ENCODE results near the gene ABLIM1. TPM values are rescaled to one million over a fixed set of nuclear protein-coding genes. Genes with fewer than 3 reads are reported as not detected.

The ABLIM1 gene
- polyA plus RNA-seq, 1 donor from 2014 or later: 10.1 TPM

GRCh38 chr10:114501650-114502049 is 156.4 kb downstream of the ABLIM1 start:
- Histone ChIP-seq H3K9ac (ENCODE audit: low read length) (no peak overlapping the region), H3K79me2 (replicated peaks; ENCODE audit: insufficient read depth, low read length) (no peaks in the 10 kb centered on the region), H3K27ac (ENCODE audit: low read length) (no peak overlapping the region), H3K4me3 (ENCODE audit: low read length) (no peak overlapping the region), H2AFZ (ENCODE audit: low read depth, low read length) (no peak overlapping the region), H3K27me3 (ENCODE audit: insufficient read depth, low read depth, low read length) (no peaks in the 10 kb centered on the region), H3F3A (ENCODE audit: insufficient read depth, low read length, poor library complexity, severe bottlenecking) (no peaks in the 10 kb centered on the region), H3K4me2 (ENCODE audit: low read length) (no peak overlapping the region), H3K9me3 (ENCODE audit: low read length) (no peaks in the 10 kb centered on the region), H3K36me3 (ENCODE audit: insufficient read depth, low read length) (no peaks in the 10 kb centered on the region), H4K20me1 (ENCODE audit: insufficient read depth) (no peaks in the 10 kb centered on the region), H3K9me2 (ENCODE audit: insufficient read depth, low read length) (no peaks in the 10 kb centered on the region)
- TF ChIP-seq REST (IDR thresholded peaks at IDR 0.05; ENCODE audit: borderline replicate concordance): no peak
- no peak for TF ChIP-seq SMC3 (conservative IDR thresholded peaks at IDR 0.05; ENCODE audit: poor library complexity)
- TF ChIP-seq MXI1 (conservative IDR thresholded peaks at IDR 0.05; ENCODE audit: poor library complexity, severe bottlenecking): no peak

GRCh38 chr10:114500643-114501042 is 157.4 kb downstream of the ABLIM1 start:
- Histone ChIP-seq H3F3A (ENCODE audit: insufficient read depth, low read length, poor library complexity, severe bottlenecking) (no peaks in the 10 kb centered on the region), H3K27ac (ENCODE audit: low read length) (no peak overlapping the region), H3K4me2 (ENCODE audit: low read length) (no peak overlapping the region), H3K9me3 (ENCODE audit: low read length) (no peaks in the 10 kb centered on the region), H2AFZ (ENCODE audit: low read depth, low read length) (no peak overlapping the region), H3K36me3 (ENCODE audit: insufficient read depth, low read length) (no peaks in the 10 kb centered on the region), H3K27me3 (ENCODE audit: insufficient read depth, low read depth, low read length) (no peaks in the 10 kb centered on the region), H4K20me1 (ENCODE audit: insufficient read depth) (no peaks in the 10 kb centered on the region), H3K4me3 (ENCODE audit: low read length) (no peak overlapping the region), H3K79me2 (replicated peaks; ENCODE audit: insufficient read depth, low read length) (no peaks in the 10 kb centered on the region), H3K9me2 (ENCODE audit: insufficient read depth, low read length) (no peaks in the 10 kb centered on the region), H3K9ac (ENCODE audit: low read length) (no peak overlapping the region)
- no peak for TF ChIP-seq REST (IDR thresholded peaks at IDR 0.05; ENCODE audit: borderline replicate concordance)
- no peak for TF ChIP-seq POLR2AphosphoS5 (IDR thresholded peaks at IDR 0.05)
- no peak for TF ChIP-seq MXI1 (conservative IDR thresholded peaks at IDR 0.05; ENCODE audit: poor library complexity, severe bottlenecking)
- TF ChIP-seq EZH2 (IDR thresholded peaks at IDR 0.05; ENCODE audit: borderline replicate concordance, insufficient read depth, low read length, poor library complexity, severe bottlenecking): no peak
- no peak for TF ChIP-seq RAD21 (conservative IDR thresholded peaks at IDR 0.05)
- TF ChIP-seq CTCF (IDR thresholded peaks at IDR 0.05; ENCODE audit: poor library complexity, severe bottlenecking): no peak
- TF ChIP-seq TAF1 (IDR thresholded peaks at IDR 0.05; ENCODE audit: low read depth): no peak
